HG02678 (cell line): ENCODE measurements around the gene TRAK1.
"Not testable (repeated sequence)": the region's sequence is repeated elsewhere in the genome, so short reads cannot be mapped to it uniquely, and the experiment has no call there.

Experiments
- ATAC-seq: cut with Tn5 transposase; IDR thresholded peaks from one replicate; pipeline ENCODE4 v1.9.1; 2021; ENCODE audit warnings: mild to moderate bottlenecking, moderate library complexity; ENCODE audit not compliant: unreplicated experiment

Gene TRAK1, protein sequence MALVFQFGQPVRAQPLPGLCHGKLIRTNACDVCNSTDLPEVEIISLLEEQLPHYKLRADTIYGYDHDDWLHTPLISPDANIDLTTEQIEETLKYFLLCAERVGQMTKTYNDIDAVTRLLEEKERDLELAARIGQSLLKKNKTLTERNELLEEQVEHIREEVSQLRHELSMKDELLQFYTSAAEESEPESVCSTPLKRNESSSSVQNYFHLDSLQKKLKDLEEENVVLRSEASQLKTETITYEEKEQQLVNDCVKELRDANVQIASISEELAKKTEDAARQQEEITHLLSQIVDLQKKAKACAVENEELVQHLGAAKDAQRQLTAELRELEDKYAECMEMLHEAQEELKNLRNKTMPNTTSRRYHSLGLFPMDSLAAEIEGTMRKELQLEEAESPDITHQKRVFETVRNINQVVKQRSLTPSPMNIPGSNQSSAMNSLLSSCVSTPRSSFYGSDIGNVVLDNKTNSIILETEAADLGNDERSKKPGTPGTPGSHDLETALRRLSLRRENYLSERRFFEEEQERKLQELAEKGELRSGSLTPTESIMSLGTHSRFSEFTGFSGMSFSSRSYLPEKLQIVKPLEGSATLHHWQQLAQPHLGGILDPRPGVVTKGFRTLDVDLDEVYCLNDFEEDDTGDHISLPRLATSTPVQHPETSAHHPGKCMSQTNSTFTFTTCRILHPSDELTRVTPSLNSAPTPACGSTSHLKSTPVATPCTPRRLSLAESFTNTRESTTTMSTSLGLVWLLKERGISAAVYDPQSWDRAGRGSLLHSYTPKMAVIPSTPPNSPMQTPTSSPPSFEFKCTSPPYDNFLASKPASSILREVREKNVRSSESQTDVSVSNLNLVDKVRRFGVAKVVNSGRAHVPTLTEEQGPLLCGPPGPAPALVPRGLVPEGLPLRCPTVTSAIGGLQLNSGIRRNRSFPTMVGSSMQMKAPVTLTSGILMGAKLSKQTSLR

DNA sequence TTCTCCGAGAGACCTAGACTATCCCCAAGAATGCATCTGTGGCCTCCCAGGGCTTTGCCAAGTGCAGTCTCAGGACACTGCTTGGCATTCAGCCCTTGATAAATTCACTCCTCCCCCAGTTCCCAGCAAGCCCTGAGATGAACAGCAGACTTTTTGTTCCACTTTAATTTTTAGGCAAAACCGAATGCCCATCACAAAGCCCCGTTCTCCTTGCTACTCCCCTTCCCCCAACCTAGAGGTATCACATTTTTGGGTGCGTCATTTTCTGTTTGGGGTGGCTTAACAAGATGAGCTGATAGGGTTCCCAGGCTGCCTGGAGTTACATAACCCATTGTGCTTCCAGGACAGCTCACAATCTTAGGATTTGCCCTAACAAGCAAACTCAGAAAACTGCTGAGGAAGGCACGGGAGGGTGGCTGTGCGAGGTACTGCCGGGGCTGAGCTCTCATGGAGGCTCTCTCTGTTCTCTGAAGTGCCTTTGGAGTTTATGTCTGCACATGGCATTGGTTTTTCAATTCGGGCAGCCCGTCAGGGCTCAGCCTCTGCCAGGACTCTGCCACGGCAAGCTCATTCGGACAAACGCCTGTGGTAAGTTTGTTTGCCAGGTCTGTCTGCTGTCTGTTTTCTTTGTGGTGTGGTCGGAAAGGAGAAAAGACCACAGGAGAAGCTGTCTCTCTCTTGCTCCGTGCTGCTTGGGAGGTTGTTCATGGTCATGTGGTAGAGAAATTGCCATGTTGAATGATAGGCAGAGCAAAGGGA lies at the start of gene TRAK1:
Gene TRAK1 (plus strand): TSS at position 385 of the 759 bp plus-strand sequence. CDS start 113 bp downstream, at position 498.
- no peak for ATAC-seq

DNA sequence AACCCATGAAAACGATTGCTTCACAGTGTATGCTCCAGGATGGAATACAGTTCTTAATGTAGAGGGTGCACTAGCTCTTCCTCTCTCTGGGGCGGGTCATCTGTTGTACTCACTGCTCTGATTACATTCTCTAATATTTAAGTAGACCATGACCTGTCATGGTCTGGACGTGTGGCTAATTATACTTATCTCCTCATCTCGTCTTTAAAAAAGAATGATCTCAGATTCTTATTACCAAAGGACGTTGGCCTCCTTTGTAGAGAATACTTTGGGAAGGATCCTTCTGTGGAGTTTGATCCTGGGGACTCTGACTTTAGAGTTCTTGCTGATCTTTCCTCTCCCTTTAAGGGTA lies 48.4 kb upstream of the TRAK1 start:
- ATAC-seq, result no peak

DNA sequence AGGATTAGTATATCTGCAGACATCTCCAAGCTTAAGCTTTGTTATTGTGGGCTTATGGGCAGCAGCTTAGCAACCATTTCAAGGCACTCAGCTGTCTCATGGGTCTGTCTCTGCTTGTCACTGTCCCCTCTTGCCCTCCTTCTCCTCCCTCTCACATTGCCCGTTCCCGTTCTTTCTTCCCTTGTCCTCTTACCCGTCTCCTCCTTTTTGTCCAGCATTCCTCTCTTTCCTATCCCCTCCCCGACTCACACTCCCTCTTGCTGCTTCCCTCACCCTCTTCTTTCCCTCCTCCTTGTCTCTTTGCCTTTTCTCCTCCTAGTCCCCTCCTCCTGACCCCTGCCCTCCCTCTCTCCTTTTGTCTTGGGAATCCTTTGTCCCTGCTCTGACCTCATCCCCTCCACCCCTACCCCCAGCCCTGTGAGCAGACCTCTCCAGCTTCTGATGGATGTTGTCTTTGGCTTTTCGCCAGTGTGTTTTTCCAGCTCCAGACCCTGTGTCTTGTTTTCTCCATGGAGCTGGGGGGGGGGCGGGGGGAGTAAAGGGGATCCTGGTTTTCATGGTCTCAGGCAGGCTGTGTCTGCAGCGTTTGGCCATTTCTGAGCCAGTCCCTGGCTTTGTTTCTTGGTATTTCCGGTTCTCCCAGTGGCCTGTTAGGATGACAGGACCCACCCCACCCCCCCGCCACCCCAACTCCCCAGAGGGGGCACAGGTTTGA lies 47.9 kb upstream of the TRAK1 start:
- ATAC-seq, result no peak

DNA sequence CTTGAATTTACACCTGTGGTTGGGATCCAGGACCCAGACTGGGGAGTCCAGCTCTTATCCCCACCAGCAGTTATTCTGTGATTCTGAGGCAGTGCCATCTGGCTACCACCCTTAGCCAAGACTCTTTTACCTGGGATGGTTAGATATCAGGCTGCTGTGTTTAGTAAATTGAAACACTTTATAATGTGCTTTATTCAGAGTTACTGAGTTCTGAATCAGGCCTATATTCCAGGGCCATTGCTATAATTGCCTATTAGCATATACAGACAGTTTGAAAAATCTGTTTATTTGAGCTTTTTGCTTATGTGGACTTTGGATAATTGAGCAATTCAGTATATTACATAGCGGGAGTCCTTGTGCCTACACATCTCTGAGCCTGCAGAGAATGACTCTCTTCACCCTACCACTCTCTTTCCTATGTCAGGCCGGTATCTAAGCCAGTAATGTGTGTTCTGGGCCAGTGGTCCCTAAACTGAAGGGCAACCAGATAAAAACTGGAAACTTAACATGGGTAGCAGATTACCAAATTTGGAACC lies 45.4 kb upstream of the TRAK1 start:
- ATAC-seq, result no peak

DNA sequence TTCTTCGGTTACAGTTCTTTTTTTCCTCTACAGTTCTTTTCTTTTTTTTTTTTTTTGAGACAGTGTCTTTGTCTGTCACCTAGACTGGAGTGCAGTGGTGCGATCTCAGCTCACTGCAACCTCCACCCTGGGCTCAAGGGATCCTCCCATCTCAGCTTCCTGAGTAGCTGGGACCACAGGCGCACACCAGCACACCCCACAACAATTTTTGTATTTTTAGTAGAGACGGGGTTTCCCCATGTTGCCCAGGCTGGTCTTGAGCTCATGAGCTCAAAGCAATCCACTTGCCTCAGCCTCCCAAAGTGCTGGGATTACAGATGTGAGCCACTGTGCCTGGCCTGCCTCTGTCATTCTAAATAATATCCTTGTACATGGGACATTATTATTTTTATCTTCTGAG lies 42.6 kb upstream of the TRAK1 start:
- not testable (repeated sequence) for ATAC-seq

DNA sequence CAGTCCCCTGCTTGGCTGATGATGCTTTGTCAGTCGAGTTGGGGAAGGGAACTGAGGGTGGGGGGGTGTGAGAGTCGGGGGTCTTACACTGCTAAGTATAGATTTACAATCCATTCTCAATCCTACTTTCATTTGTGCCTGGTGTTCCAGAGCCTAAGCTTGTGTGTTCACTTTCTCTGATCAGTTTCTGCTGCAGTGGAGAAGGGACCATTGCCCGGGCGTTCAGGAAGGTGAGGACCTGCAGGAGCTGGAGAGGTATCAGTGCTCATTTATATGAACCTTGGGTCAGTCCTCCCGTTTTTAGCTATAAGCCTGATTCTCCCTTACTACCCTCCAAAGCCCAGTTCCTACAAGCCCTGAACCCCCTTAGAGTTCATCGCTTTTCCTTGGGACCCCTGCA lies 41.0 kb upstream of the TRAK1 start:
- ATAC-seq, result no peak

DNA sequence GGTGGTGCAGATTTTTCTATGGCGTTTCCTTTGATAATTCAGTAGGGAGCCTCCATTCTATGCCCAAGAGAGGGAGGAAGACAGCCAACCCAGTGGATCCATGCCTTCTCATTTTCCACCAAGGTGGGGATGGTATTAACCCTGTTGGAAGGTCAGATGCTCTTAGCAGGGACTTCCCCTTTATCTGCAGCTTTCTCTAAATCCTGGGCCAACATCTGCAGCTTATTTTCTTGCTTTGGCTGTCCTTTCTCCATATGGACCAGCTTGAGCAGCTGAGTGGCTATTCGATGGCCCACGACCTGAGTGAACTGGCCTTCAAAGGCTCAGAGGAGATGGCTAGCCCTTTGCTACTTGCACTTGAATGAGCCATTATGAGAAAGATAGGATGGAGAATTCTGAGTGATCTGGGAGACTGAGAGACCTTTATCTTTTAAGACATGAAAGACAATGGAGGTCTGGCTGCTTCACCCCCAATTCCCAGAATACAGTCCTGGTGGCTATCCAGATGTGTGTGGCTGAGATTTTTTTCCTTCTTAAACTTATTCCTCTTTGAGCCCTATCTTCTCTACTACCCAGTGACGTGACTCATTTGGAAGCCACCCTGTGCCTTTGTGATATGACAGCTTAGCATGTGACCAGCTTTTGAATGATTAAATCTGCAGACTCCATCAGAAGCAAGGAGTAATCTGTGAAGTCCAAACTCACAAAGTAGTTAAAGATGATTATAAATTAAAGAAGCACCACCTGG lies 39.6 kb upstream of the TRAK1 start:
- ATAC-seq, result peak; percentile 4

DNA sequence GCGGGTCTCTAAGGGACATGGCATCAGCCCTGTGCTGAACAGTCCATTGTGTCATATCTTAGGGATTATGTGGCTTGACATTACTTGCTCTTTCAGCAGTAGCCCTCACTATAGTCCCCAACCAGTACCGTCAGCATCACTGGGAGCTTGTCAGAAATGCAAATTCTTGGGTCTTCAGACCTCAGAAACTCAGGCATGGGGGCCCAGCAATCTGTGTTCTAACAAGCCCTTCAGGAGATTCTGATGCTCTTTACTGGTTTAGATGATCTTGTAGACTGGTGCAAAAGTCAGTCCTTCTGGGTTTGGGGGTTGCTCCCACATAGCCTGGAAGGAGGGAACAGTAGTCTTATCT lies 39.0 kb upstream of the TRAK1 start:
- ATAC-seq, result peak; percentile 61

DNA sequence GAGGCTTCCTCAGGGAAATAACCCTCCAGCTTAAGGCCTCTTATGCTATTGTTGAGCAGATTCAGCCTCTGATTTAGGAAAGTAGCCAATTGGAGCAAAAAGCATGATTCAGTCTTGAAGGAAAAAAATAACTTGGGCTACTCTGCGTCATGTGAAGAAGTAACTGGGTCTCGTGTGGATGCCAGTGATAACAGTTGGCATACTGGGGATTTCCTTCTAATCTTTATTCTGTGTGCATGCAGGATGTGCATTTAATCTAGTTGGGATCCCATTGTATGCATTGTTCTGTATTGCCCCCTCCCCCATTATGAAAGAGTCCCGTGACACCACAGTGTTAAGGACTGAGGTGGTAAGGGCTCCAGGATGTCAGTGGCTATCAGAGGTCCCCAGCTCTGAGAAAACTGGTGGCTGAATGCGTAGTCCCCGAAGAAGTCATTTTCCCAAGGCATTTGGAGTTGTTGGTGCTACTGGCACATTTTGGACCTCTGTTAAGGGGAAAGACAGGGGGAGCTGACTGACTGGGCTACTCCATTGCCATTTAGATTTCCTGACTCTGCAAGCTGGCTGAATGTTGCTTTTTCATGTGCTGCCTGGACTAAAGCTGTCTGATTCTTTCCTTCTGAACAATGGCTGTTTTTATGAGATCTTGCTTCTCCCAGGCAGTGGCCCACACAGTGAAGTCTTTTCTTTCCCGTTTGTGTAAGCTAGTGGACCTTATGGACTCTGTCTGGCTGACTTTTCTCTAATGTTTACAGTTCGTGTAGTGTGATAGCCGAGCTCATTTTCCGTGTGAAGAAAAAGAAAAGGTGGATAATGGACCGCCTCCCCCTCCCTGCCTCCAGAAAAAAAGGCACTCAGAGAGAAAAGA lies 38.4 kb upstream of the TRAK1 start:
- no peak for ATAC-seq

DNA sequence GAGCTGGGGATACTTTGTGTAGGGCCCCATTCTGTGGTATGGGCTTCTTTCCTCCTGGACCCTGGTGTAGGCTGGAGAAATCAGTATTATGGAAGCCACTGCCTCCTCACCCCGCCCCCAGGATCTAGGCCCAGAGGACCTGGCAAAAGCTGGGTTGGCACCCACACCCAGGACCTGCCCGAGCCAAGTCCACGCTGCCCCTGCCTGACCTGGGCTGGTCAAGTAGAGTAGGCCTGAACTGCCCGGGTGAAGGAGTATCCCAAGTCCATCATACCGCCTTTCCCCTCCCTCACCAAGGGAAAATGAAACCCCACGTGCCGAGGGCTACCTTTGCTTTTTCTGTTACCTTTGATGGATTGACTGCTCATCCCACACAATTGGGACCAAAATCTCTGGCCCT lies 37.7 kb upstream of the TRAK1 start:
- no peak for ATAC-seq

DNA sequence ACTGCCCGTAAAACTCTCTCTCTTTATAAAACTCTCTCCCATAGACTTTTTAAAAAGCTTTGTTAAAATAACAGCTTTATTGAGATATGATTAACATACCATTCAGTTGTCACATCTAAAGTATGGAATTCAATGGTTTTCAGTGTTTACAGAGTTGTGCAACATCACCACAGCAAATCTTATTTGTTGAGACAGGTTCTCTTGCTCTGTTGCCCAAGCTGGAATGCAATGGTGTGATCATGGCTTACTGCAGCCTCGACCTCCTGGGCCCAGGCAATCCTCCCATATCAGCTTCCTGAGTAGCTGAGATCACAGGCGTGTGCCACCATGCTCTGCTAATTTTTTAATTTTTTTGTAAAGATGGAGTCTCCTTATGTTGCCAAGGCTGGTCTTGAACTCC lies 35.9 kb upstream of the TRAK1 start:
- ATAC-seq, result no peak

DNA sequence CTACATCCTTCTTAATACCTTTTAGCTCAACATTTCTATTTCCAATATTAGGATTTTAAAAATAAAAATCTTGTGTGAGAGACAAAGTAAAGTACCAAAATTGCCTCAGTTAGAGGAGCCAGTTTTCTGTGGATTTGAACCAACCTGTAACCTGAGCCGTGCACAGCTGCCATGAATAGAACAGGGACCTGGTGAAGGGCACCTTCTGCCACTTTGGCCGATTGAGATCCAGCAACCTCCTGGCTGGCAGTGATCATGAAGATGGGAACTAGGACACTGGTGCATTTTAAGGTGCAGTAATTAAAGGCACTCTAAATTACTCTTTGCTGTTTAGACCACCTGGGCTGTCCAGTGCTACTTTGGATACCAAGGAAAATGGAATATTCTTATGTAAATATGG lies 34.3 kb upstream of the TRAK1 start:
- ATAC-seq, result no peak

DNA sequence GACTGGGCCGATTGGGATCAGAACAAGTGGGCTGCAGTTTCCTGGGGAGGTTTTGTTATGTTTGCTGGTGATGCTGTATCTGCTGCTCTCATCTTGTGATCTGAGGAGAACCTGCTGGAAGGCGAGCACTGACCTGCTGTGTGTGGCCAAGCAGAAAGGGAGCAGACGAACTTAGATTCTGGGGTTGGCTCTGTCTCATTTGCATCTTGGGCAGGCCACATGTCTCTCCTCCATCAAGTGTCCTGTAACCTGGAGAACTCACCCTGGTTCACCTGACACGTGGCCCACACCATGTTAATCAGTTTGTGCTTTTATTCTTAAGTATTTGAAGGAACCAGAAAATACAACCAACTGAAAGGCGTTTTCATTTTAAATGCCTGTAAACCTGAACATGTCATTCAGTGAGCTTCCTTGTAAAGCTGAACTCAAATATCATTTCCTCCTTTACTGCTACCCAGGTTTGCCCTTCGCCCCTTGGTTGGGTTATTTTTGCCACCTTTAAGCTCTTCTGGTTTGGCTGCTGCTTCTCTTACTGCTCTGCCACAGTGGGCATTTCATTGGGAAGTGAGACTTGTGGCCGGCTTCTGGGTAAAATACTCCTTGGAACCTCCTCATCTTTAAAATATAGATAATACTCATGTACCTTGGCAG lies 33.5 kb upstream of the TRAK1 start:
- peak; percentile 92 for ATAC-seq

DNA sequence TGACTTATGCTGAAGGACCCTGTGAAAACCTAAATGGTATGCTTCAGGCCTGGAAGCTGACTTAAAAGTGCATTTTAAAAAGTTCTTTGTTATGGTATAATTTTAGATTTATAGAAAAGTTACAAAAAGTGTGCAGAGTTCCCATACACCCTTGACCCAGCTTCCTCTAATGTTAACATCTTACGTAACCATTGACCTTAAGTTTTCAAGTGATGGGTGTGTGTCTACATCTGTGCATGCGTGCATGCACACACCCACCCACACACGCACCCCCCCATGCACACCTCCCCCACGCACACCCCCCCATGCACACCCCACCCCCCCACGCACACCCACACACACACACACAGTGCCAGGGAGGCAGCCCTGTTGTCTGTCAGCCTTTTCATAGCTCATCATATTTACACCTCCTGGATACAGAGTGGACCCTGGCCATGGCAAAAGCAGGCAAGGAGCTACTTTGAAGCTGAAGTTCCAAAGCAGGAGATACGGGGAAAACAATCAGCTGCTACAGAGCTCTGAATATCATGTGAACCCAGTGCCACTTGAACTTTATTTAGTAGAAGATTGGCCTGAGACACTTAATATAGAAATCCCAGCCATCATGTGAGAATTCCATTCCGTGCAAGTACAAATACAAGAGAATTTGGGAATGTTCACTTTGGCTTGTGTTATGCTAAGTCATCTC lies 30.0 kb upstream of the TRAK1 start:
- no peak for ATAC-seq

DNA sequence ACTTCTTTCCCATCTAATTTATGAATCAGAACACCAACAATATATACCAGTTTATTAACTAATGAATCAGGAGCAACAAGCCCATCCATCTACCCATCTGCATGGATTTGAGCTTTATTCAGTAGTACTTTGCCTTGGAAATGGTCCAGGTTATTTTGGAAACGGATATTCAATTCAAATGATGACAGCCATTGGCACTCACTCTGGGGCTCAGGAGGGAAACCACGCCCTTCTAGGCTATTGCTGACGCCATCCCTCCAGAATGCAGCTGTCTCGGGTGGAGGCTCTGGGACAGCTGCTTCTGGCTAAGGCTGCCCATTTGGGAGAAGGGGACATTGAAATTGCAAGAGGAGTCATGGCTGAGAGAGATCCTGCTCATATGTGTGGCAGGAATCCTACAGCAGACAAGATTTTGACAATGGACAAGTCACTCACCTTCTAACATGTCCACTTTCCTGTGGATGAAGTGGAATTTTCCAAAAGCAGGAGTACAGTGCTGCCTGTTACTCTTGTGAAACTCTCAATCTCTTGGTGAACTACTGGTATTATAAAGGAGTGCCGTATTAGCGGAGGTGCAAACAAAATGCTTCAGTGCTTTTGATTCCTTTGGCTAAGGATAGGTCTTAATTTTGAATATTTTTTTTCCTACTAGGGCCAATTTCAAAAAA lies 29.3 kb upstream of the TRAK1 start:
- no peak for ATAC-seq

DNA sequence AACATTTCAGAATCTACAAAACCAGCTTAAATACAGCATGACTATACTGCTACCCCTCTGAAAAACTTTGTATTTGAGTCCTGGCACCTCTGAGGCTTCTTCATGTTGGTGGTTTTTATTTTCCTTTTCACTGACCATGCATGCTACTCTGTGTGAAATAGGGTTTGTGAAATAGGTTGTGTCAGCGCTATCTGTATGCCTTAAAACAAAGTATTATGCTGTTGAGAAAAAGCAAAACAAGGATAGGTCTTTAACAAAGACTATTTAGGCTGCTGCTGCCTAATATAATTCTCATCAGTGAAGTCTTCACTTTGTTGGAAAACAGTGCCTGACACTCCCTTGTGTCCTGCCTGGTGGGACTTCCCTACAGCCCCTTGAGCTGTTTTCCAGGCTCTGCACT lies 28.7 kb upstream of the TRAK1 start:
- no peak for ATAC-seq

DNA sequence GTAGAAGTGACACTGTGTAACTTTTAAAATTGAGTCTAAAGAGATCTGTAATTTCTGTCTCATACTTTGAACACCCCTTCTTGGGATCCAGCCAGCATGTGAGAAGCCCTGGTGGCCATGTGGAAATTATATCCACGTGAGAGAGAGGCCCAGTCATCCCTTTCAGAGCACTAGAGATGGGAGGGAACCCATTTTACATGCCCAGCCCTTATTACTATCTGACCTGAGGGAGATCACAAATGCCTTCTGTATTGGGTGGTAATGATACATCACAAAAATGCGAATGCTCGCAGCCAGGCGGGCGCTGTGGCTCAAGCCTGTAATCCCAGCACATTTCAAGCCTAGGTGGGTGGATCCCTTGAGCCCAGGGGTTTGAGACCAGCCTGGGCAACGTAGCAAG lies 27.3 kb upstream of the TRAK1 start:
- ATAC-seq, result no peak
